ENCODE data around the gene RDH11. TPM values are rescaled to one million over a fixed set of nuclear protein-coding genes. Genes with fewer than 3 reads are reported as not detected.

The RDH11 gene
- total RNA-seq, 4 donors from 2014 or later = 19.1 to 90.1 (median 39.0) TPM

GRCh38 chr14:67627519-67627918 lies 68.0 kb downstream of the RDH11 start:
- Histone ChIP-seq H3K27me3 (no peaks in the 10 kb centered on the region), H3K4me1 (no peaks in the 10 kb centered on the region), H3K9me3 (no peaks in the 10 kb centered on the region), H3K27ac (no peak overlapping the region), H3K36me3 (no peaks in the 10 kb centered on the region), H3K4me3 (no peak overlapping the region)
- no peak for DNase-seq
- intact Hi-C loops (cut with DNase I; ENCODE audit: low total_unique reads) = no loop called here
- TF ChIP-seq POLR2A (IDR thresholded peaks at IDR 0.05) = no peak
- no peak for TF ChIP-seq CTCF (IDR thresholded peaks at IDR 0.05)

Small RNA genes within 50 kb of the gene (small RNA-seq; reads per million reads assigned to genes)
- gene AL049779.3 (not detected), gene RN7SL369P (not detected), gene RNA5SP386 (not detected)

Other genes with a start within 250 kb of the RDH11 start
- gene TMEM229B, start 207.0 kb downstream of the RDH11 start, total RNA-seq = 1 to 10 TPM in 2 of 4 donors, under 1 TPM in 2; under 0.01 to 4.7 (median 2.8) TPM
- 1 to 10 TPM in 3 of 4 donors, under 1 TPM in 1; 0.29 to 8.0 (median 4.9) TPM for gene PLEKHH1, start 162.5 kb downstream of the RDH11 start, total RNA-seq
- gene PIGH, start 95.5 kb downstream of the RDH11 start, total RNA-seq = 10 to 100 TPM; 12.8 to 27.1 (median 14.0) TPM
- 1 to 10 TPM in 2 of 4 donors, under 1 TPM in 1, not detected in 1; 0.51 to 3.7 (median 2.8) TPM for gene ARG2, start 75.8 kb downstream of the RDH11 start, total RNA-seq
- gene VTI1B, start 21.1 kb downstream of the RDH11 start, total RNA-seq = 100 to 1,000 TPM in 1 of 4 donors, 10 to 100 TPM in 3; 39.0 to 333 (median 48.6) TPM
- gene RDH12, start 6.1 kb upstream of the RDH11 start, total RNA-seq = not detected
- gene ZFYVE26, start 120.8 kb upstream of the RDH11 start, total RNA-seq = 10 to 100 TPM; 14.3 to 45.9 (median 28.2) TPM
- 10 to 100 TPM; 29.5 to 100.0 (median 70.3) TPM for gene RAD51B, start 124.0 kb upstream of the RDH11 start, total RNA-seq